AG20443 (cell line): ENCODE results near the gene TRIM40.
"Not testable (repeated sequence)": the region's sequence is repeated elsewhere in the genome, so short reads cannot be mapped to it uniquely, and the experiment has no call there.

ENCODE experiments used
- DNase-seq: peaks from one replicate; pipeline ENCODE4 v3.0.0; 2012; ENCODE audit warnings: low spot score, mixed read lengths

TRIM40 gene

GRCh38 chr6:30113003-30113759, 22.8 kb upstream of the TRIM40 start, which contains the start of gene TRIM31:
TRIM31 (minus strand) TSS chr6:30113090; CDS start chr6:30112805, 285 bp downstream.
- no peak for DNase-seq

- no peak for DNase-seq
Observed at GRCh38 chr6:30113841-30114240, 22.1 kb upstream of the TRIM40 start.

- no peak for DNase-seq
Observed at GRCh38 chr6:30116724-30117123, 19.2 kb upstream of the TRIM40 start.

GRCh38 chr6:30118691-30119090, 17.2 kb upstream of the TRIM40 start:
- not testable (repeated sequence) for DNase-seq

DNA sequence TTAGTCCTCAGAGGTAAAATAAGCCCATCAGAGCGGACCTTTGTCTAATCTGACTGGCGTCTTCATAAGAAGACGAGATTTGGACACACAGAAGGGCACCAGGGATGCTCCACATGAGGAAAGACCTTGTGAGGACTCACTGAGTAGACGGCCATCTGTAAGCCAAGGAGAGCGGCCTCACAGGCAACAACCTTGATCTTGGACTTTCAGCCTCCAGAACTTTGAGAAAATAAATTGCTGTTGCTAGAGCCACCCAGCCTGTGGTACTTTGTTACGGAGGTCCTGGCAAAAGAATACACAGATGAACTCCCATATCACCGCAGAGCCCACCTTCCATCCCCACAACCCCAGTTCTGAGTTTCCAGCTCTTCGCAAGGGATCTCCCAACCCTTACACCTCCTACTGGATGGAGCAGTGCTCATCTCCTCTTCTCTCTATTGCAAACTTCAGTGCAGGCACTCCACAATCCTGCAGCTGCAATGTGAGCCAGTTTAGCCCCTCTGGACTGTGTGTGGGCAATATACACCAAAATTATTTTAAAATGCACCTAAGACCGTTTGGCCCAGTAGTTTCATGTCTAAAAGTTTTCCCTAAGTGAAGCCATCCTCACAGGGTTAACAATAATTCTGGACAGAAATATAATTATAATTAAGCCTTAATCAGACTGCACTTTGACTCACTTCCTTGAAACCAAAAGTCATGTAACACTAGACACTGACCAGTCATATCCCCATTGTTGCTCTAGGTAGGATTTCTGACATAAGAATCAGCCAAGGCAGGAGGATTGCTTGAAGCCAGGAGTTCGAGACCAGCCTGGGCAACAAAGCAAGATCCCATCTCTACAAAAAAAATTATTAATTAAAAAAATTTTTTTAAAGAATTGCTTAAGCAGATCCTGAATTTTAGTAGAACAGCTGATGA, 14.2 kb upstream of the TRIM40 start:
- no peak for DNase-seq

- no peak for DNase-seq
Observed at GRCh38 chr6:30122515-30122914, 13.4 kb upstream of the TRIM40 start.

DNA sequence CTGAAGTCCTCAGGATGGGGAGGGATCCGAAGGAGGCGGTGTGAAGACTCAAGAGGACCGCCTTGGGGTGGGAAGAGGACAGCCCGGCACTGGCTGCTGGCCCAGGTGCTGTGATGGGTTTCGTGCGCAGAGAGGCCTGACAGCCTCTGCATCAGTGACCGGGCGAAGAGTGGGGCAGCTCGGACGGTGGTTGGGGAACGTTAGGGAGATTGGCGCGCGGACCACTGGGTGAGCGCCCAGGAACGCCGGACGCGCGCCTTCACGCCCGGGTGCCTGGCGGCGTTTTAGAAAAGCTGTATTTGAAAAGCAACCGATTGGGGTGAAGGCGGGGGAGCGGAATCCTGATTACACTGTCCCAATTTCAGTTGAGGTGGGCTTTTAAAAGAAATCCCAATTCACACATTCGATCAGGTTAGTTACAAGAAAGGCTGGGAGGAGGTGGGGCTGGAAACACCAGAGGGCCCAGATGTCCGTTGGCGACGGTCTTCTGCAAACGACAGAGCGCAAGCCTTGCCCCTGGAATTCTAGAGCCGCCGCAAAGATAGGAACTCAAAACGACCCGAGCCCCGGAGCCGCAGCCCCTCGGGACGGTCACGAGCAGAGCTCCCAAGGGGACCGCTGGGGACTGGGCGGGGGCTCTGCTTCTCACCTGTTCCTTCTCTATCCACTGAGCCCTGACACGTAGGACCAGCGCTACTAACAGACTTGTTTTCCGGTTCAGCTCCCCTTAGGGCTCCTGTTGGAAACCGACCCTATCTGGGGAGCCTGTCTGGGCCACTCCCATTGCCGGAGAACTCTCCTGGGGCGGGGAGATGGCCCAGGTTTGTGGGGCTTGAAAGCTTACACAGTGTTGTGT, 8.5 kb upstream of the TRIM40 start:
- DNase-seq = no peak

DNA sequence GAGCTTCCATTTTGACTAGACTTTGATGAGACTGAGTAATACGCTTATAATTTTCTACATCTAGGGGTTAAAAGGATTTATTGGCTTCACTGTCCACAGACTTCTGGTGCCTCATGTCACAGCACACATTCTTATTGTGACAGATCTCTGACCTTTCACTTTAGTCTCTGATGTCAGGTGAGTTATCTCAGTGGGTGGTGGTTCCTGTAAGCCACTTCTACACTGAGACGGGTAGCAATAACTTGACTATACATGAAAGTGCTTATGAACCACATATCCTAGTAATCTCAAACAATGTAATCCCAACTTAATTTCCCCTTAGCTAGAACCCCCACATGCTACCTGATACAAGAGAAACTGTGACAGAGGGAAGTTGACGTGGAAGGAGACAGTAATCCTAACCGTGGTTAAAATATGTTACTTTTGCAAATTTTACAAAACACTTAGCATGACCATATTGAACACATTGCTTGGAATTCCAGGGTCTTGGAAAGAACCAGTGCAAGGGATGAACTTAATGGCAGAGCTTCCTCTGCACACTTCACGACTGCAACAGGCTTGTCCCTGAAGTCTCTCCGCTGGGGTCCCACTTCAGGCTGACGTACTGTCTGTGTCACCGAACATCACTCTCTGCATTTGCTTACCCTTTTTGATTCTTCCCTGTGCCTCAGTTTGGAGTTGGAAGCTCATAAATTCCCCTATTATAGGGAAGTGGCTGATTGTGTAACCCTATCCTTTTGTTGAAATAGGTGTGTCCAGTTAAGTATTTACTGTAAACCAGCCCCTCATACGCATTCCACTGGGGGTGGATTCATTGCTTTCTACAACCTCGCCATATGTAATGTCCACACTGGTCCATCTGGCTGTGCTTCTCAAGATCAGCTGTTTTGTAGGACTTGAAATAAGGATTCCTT, 6.4 kb upstream of the TRIM40 start:
- no peak for DNase-seq

- DNase-seq = no peak
Observed at GRCh38 chr6:30130179-30130679, 5.7 kb upstream of the TRIM40 start.

DNA sequence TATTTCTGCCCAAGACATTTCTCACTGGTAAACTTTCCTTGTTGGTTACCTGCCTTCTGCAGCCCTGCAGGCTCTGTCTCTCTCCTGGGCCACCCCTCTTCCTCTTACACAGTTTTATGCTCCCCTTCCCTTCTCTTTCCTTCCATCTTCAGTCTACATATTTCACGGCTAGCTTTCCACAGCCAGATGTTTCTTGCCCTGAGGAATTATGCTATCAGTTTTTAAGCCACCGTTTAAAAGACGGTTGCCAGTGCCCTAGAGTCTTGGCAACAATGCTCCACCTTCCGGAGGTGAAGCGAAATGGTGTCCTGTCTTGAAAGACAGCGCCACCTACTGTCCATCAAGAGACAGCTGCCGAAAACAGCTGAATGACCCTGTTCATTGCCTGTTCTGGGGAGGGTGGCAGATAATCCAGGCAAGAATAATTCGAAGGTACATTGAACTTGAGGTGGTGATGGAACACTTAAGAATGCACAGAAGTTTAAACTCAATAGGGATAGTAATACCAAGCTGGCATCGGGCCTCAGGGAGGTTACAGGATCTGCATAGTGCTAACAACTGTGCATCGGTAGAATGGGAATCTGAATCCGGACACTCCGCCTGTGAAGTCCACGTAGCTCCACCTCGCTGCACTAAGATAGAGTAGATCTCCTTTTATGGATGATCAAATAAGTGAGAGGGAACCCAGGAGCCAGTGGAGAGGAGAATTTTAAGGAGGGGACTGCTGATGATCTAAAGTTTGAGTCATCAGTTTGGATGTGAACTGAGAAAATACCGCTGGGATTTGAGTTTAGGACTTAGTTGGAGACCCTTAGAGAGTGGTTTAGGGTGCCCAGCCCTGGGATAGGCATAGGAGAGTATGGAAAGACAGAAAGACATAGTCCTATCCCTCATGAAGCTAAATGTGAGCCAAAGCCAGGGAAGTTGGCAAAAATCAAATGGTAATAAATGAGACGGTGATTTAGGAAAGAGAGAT, 4.8 kb upstream of the TRIM40 start:
- DNase-seq = peak; percentile 88

DNA sequence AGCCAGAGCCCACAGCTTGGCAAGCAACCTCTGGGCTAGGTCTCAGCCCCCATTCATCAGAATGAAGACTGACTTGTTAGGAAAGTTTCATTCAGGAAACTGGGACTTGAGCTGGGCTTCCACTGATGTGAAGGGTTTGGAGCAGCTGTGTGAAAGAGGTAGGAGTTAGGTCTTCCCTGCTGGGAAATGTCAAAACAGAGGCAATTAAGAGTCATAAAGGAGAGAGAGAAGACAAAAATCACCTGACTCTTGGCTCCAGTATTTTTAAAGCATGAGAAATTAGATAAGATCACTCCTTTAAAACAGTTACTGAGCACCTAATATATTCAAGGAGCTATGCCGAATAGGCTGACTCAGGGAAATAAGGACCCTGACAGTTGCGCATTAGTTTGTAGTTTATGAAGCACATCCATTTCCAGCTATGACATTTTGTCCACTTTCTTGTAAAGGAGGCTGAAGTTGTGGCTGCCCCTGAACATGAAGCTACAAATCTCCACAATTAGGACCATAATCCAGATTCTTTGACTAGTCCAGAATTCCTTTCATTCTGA, 3.9 kb upstream of the TRIM40 start:
- no peak for DNase-seq

DNA sequence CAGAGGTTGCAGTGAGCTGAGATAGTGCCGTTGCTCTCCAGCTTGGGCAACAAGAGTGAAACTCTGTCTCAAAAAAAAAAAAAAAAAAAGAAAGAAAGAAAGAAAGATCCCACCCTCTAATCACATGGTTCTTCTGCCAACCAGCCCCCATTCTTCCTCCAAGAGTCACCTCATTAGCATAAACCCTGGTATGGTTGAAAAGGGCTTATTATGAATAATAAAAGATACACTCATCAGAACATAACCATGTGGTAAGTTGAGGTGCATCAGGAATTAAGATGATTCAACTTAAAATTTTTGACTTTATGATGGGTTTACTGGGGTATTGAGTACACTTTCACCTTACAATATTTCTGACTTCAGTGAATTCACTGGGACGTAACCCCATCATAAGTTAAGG, 793 bp upstream of the TRIM40 start:
- DNase-seq = no peak

- DNase-seq = no peak
Observed at GRCh38 chr6:30136570-30137286, 788 bp downstream of the TRIM40 start.

- DNase-seq = not testable (repeated sequence)
Observed at GRCh38 chr6:30140240-30140639, 4.3 kb downstream of the TRIM40 start.

- DNase-seq = no peak
Observed at GRCh38 chr6:30142665-30143064, 6.7 kb downstream of the TRIM40 start.

- DNase-seq = no peak
Observed at GRCh38 chr6:30143780-30144179, 7.8 kb downstream of the TRIM40 start.

DNA sequence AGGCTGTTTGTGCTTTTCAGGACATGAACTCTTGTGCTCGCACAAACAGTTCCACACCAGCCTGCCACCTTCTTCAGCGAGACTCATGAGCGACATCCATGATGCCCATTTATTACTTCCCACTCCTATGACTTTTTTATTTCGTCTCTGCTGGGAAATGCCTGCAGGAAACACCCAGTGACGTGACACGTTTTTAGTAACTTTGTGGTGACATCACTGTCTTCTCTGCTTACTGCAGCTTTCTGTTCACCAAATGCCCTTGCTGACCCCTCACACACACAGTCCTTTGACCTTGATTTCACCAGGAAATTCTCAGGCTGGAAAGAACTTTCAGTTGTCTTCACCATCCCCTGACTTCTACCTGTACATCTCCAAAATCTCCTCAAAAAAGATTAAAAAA, 8.9 kb downstream of the TRIM40 start:
- DNase-seq = no peak

DNA sequence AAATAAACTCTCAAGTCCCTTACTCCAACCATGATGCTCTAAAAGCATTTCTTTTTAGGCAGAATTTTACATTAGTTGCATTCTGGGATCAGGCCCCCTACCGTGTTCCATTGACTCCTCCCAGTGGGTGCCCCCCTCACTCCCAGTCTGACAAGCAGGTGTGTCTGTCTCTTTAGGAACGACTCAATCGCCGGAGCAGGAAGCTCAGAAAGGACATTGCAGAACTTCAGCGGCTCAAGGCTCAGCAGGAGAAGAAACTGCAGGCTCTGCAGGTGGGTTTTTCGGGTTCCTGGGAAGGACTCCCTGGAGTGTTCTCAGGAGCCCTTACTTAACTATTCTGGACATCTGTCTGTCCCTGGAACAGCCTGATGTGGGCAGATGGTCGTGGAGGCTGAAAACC, 9.9 kb downstream of the TRIM40 start:
- no peak for DNase-seq

- no peak for DNase-seq
Observed at GRCh38 chr6:30147096-30147495, 11.2 kb downstream of the TRIM40 start.
